Esophagus muscularis mucosa (tissue), 3 donors: ENCODE measurements around the gene KLHL25.

Source experiments
- CTCF ChIP-seq, 3 experiments: fragments of 200-600 bp in 2 of 3; fragments of 450-650 bp in 1 of 3; sonication (generic) in 2 of 3; IDR thresholded peaks; one replicate each; pipeline ENCODE4 v1.5.1; 2017 to 2019; ENCODE audit warnings: antibody characterized with exemption in 3 of 3, mild to moderate bottlenecking in 2 of 3, moderate library complexity in 1 of 3
- POLR2A ChIP-seq: fragments of 450-650 bp; IDR thresholded peaks from one replicate; pipeline ENCODE4 v1.6.1; 2017; ENCODE audit warnings: antibody characterized with exemption, moderate library complexity, mild to moderate bottlenecking, low read depth

- no peak for TF ChIP-seq POLR2A
- no peak for TF ChIP-seq CTCF (IDR thresholded peaks at IDR 0.05)
Observed at GRCh38 chr15:85758655-85758978, 36.1 kb downstream of the KLHL25 start.
